Measurements from ENCODE around the gene VWDE. TPM values are rescaled to one million over a fixed set of nuclear protein-coding genes. Genes with fewer than 3 reads are reported as not detected.

VWDE gene
- total RNA-seq, 1 experiment from 2014 or later = 0.70 TPM

GRCh38 chr7:12436126-12436525 is 32.5 kb upstream of the VWDE start:
- Histone ChIP-seq H3K27me3 (replicated peaks; ENCODE audit: control insufficient read depth, insufficient read depth, low read length) (no peaks in the 10 kb centered on the region), H3K36me3 (ENCODE audit: control insufficient read depth, insufficient read depth, low read length) (no peaks in the 10 kb centered on the region), H3K4me1 (no peaks in the 10 kb centered on the region), H3K9me3 (no peaks in the 10 kb centered on the region), H3K4me3 (ENCODE audit: low read depth, low read length) (no peak overlapping the region)
- BruUV-seq (replicated peaks) = no TSS peak
- no peak overlapping the region for H3K4me3 Mint-ChIP-seq (ENCODE audit: unreplicated experiment)
- H3K4me1 Mint-ChIP-seq (ENCODE audit: low read depth, unreplicated experiment) = no peaks in the 10 kb centered on the region
- no peaks in the 10 kb centered on the region for H3K36me3 Mint-ChIP-seq (ENCODE audit: insufficient read depth, unreplicated experiment)
- intact Hi-C loops (cut with micrococcal nuclease; ENCODE audit: unreplicated experiment) = loop anchor here (2.0 kb wide), 1 partner anchor 61 kb away; no protein-coding TSS in a partner anchor
- H3K27ac Mint-ChIP-seq (ENCODE audit: unreplicated experiment) = no peak overlapping the region
- POLR2A ChIA-PET = no interaction called here
- CTCF ChIA-PET = interaction anchor here (1.3 to 2.3 kb wide), 3 partner anchors 22 to 61 kb away, joined by 4 to 14 read pairs (median 5); no protein-coding TSS in a partner anchor
- peaks cover 7% of the 10 kb centered on the region for H3K27me3 Mint-ChIP-seq (ENCODE audit: insufficient read depth, unreplicated experiment)
- DNase-seq = no peak
- no peaks in the 10 kb centered on the region for H3K9me3 Mint-ChIP-seq (ENCODE audit: unreplicated experiment)
- TF ChIP-seq CTCF (IDR thresholded peaks at IDR 0.05; ENCODE audit: insufficient read depth in 1 of 2, low read depth in 1 of 2, low read length in 1 of 2, severe bottlenecking in 1 of 2, unreplicated experiment in 1 of 2) = no peak

GRCh38 chr7:12434012-12434642 is 30.5 kb upstream of the VWDE start:
- Mint-ChIP-seq H3K4me1 (ENCODE audit: low read depth, unreplicated experiment) (no peaks in the 10 kb centered on the region), H3K27me3 (ENCODE audit: insufficient read depth, unreplicated experiment) (peaks cover 5% of the 10 kb centered on the region), H3K27ac (ENCODE audit: unreplicated experiment) (no peak overlapping the region), H3K36me3 (ENCODE audit: insufficient read depth, unreplicated experiment) (no peaks in the 10 kb centered on the region), H3K4me3 (ENCODE audit: unreplicated experiment) (no peak overlapping the region), H3K9me3 (ENCODE audit: unreplicated experiment) (no peaks in the 10 kb centered on the region)
- Histone ChIP-seq H3K36me3 (ENCODE audit: control insufficient read depth, insufficient read depth, low read length) (no peaks in the 10 kb centered on the region), H3K9me3 (no peaks in the 10 kb centered on the region), H3K4me3 (ENCODE audit: low read depth, low read length) (no peak overlapping the region), H3K4me1 (no peaks in the 10 kb centered on the region), H3K27me3 (replicated peaks; ENCODE audit: control insufficient read depth, insufficient read depth, low read length) (no peaks in the 10 kb centered on the region)
- intact Hi-C loops (cut with micrococcal nuclease; ENCODE audit: unreplicated experiment) = loop anchor here (1.0 kb wide), 1 partner anchor 56 kb away; no protein-coding TSS in a partner anchor
- no peak for DNase-seq
- POLR2A ChIA-PET = no interaction called here
- no TSS peak for BruUV-seq (replicated peaks)
- TF ChIP-seq CTCF (IDR thresholded peaks at IDR 0.05; ENCODE audit: insufficient read depth in 1 of 2, low read depth in 1 of 2, low read length in 1 of 2, severe bottlenecking in 1 of 2, unreplicated experiment in 1 of 2) = peak; percentile 18 to 54
- CTCF ChIA-PET = interaction anchor here (1.0 to 1.6 kb wide), 3 partner anchors 9 to 24 kb away, joined by 3 to 10 read pairs (median 3); no protein-coding TSS in a partner anchor

- POLR2A ChIA-PET = no interaction called here
- no TSS peak for BruUV-seq (replicated peaks)
- no peak overlapping the region for H3K27ac Mint-ChIP-seq (ENCODE audit: unreplicated experiment)
Measured at GRCh38 chr7:12431886-12432556, 28.4 kb upstream of the VWDE start.

More at GRCh38 chr7:12431886-12432556, 28.4 kb upstream of the VWDE start:
- no peaks in the 10 kb centered on the region for H3K9me3 ChIP-seq
- no peaks in the 10 kb centered on the region for H3K4me1 ChIP-seq
- Mint-ChIP-seq H3K4me1 (ENCODE audit: low read depth, unreplicated experiment) (no peaks in the 10 kb centered on the region), H3K4me3 (ENCODE audit: unreplicated experiment) (no peak overlapping the region), H3K27me3 (ENCODE audit: insufficient read depth, unreplicated experiment) (peaks cover 7% of the 10 kb centered on the region), H3K36me3 (ENCODE audit: insufficient read depth, unreplicated experiment) (no peaks in the 10 kb centered on the region), H3K9me3 (ENCODE audit: unreplicated experiment) (no peaks in the 10 kb centered on the region)
- no peaks in the 10 kb centered on the region for H3K36me3 ChIP-seq (ENCODE audit: control insufficient read depth, insufficient read depth, low read length)
- no peaks in the 10 kb centered on the region for H3K27me3 ChIP-seq (replicated peaks; ENCODE audit: control insufficient read depth, insufficient read depth, low read length)
- no peak for TF ChIP-seq CTCF (IDR thresholded peaks at IDR 0.05; ENCODE audit: insufficient read depth in 1 of 2, low read depth in 1 of 2, low read length in 1 of 2, severe bottlenecking in 1 of 2, unreplicated experiment in 1 of 2)
- intact Hi-C loops (cut with micrococcal nuclease; ENCODE audit: unreplicated experiment) = no loop called here
- CTCF ChIA-PET = no interaction called here
- no peak for DNase-seq
- no peak overlapping the region for H3K4me3 ChIP-seq (ENCODE audit: low read depth, low read length)

Data from Caco-2 (cell line).